Keratinocyte (primary cell): ENCODE measurements around the gene USP34. TPM values are rescaled to one million over a fixed set of nuclear protein-coding genes. Genes with fewer than 3 reads are reported as not detected.

Experiments
- DNase-seq: peaks from one replicate; pipeline ENCODE4 v3.0.0-alpha.2; 2011; ENCODE audit warnings: low read depth, missing footprints, low spot score
- FAIRE-seq: peaks from 2 replicates; lab custom pipeline; 2011; peaks lifted over from hg19 to GRCh38; lab: Jason Lieb, UNC
- H2AFZ ChIP-seq: 2 replicates; pipeline ENCODE4 v1.6.0; 2012; ENCODE audit warnings: low read length, control low read depth, inconsistent platforms; ENCODE audit not compliant: control insufficient read depth
- H3K27ac ChIP-seq: 2 replicates; pipeline ENCODE4 v1.5.1; 2011; ENCODE audit warnings: low read length; ENCODE audit not compliant: control insufficient read depth, insufficient read depth
- H3K27me3 ChIP-seq: 3 replicates; pipeline ENCODE4 v1.6.0; 2011; ENCODE audit warnings: low read length; ENCODE audit not compliant: control insufficient read depth, insufficient read depth; ENCODE audit errors: extremely low read depth
- H3K36me3 ChIP-seq, 2 experiments: 2 replicates in 1 of 2; 3 replicates in 1 of 2; pipeline ENCODE4 v1.5.1; 2011; ENCODE audit warnings: low read length in 2 of 2, mild to moderate bottlenecking in 1 of 2; ENCODE audit not compliant: control insufficient read depth in 2 of 2, insufficient read depth in 2 of 2; ENCODE audit errors: extremely low read depth in 1 of 2
- H3K4me1 ChIP-seq: 3 replicates; pipeline ENCODE4 v1.5.1; 2011; ENCODE audit warnings: low read length; ENCODE audit not compliant: control insufficient read depth, insufficient read depth; ENCODE audit errors: extremely low read depth
- H3K4me2 ChIP-seq: 3 replicates; pipeline ENCODE4 v1.6.0; 2011; ENCODE audit warnings: low read depth, low read length; ENCODE audit not compliant: control insufficient read depth, insufficient read depth; ENCODE audit errors: extremely low read depth
- H3K4me3 ChIP-seq, 3 experiments: fragments of 200-600 bp in 1 of 3; sonication (generic) in 1 of 3; 2 replicates in 2 of 3; 3 replicates in 1 of 3; pipeline ENCODE4 v1.5.1; 2011 to 2016; ENCODE audit warnings: low read length in 3 of 3, mild to moderate bottlenecking in 3 of 3, control low read depth in 2 of 3, inconsistent platforms in 1 of 3, low read depth in 1 of 3, mixed read lengths in 1 of 3, mixed run types in 1 of 3, moderate library complexity in 1 of 3; ENCODE audit not compliant: control insufficient read depth in 2 of 3, insufficient read depth in 2 of 3; ENCODE audit errors: extremely low read depth in 1 of 3
- H3K79me2 ChIP-seq: 2 replicates; pipeline ENCODE4 v1.6.0; 2012; ENCODE audit warnings: low read length; ENCODE audit not compliant: control insufficient read depth, insufficient read depth
- H3K9ac ChIP-seq: 3 replicates; pipeline ENCODE4 v1.6.0; 2011; ENCODE audit warnings: low read length; ENCODE audit not compliant: control insufficient read depth, insufficient read depth; ENCODE audit errors: extremely low read depth
- H3K9me1 ChIP-seq: 3 replicates; pipeline ENCODE4 v1.6.0; 2011; ENCODE audit warnings: low read length; ENCODE audit not compliant: control insufficient read depth, insufficient read depth; ENCODE audit errors: extremely low read depth
- H3K9me3 ChIP-seq: 2 replicates; pipeline ENCODE4 v1.5.1; 2012; ENCODE audit warnings: low read depth, low read length; ENCODE audit not compliant: control insufficient read depth
- H4K20me1 ChIP-seq: 3 replicates; pipeline ENCODE4 v1.6.0; 2011; ENCODE audit warnings: low read length; ENCODE audit not compliant: control insufficient read depth, insufficient read depth; ENCODE audit errors: extremely low read depth
- CTCF ChIP-seq, 3 experiments: IDR thresholded peaks in 1 of 3; conservative IDR thresholded peaks in 1 of 3; optimal IDR thresholded peaks in 1 of 3; 2 replicates in 2 of 3; 3 replicates in 1 of 3; pipeline versions ENCODE3 to v1.5.1; 2011; ENCODE audit warnings: low read length in 3 of 3, mild to moderate bottlenecking in 3 of 3, moderate library complexity in 2 of 3, control low read depth in 1 of 3, inconsistent platforms in 1 of 3; ENCODE audit not compliant: insufficient read depth in 2 of 3; ENCODE audit errors: extremely low read depth in 1 of 3
- EZH2 ChIP-seq: IDR thresholded peaks from one replicate; pipeline ENCODE4 v1.6.1; 2012; ENCODE audit warnings: inconsistent platforms, mild to moderate bottlenecking, low read length, moderate library complexity
- dilution Hi-C: fragments of 300-500 bp; cut with MboI; formaldehyde crosslinking; loops from one replicate; pipeline ENCODE4 v1.7.0; 2020; ENCODE audit warnings: low sequenced_read_pairs; ENCODE audit not compliant: extremely low pct_ligation_motif_present
- polyA plus RNA-seq, 5 experiments: library from polyadenylated mRNA; depleted of rRNA in 3 of 5; stranded (reverse) in 3 of 5; stranded (forward) in 1 of 5; unstranded in 1 of 5; fragments of >200 nt; gene quantifications; 1 replicate in 1 of 5; 2 replicates in 3 of 5; 3 replicates in 1 of 5; pipeline versions ENCODE4 v1.2.1 to v1.2.3, GENCODE V29; 2011 to 2012; ENCODE audit warnings: missing spikeins in 2 of 5, low read depth in 1 of 5, low replicate concordance in 1 of 5

USP34 gene
- polyA plus RNA-seq, 1 donor (not counting 4 experiments of a cell fraction or from before 2014, with no cell fraction given): 54.7 TPM

GRCh38 chr2:61380056-61380881 lies 90.6 kb downstream of the USP34 start:
- Histone ChIP-seq H3K79me2 (no peaks in the 10 kb centered on the region), H3K36me3 (peaks cover 9 to 11% of the 10 kb centered on the region in 2 experiments), H3K9me1 (no peaks in the 10 kb centered on the region), H3K27ac (no peak overlapping the region), H3K9me3 (no peaks in the 10 kb centered on the region), H3K9ac (no peak overlapping the region), H2AFZ (no peak overlapping the region), H3K4me2 (no peak overlapping the region), H3K27me3 (no peaks in the 10 kb centered on the region), H3K4me3 (no peak overlapping the region), H4K20me1 (no peaks in the 10 kb centered on the region), H3K4me1 (no peaks in the 10 kb centered on the region)
- DNase-seq (no peak), FAIRE-seq (peak; percentile 9)
- dilution Hi-C loops: no loop called here
- no peak for TF ChIP-seq CTCF (optimal IDR thresholded peaks at IDR 0.05 in 1 of 3, IDR thresholded peaks at IDR 0.05 in 1 of 3, conservative IDR thresholded peaks at IDR 0.05 in 1 of 3; ENCODE audit: extremely low read depth in 1 of 3, insufficient read depth in 2 of 3, low read length in 3 of 3)
- no peak for TF ChIP-seq EZH2

GRCh38 chr2:61379521-61379920 lies 91.4 kb downstream of the USP34 start:
- DNase-seq: no peak
- Histone ChIP-seq H2AFZ (no peak overlapping the region), H3K9me3 (no peaks in the 10 kb centered on the region), H3K79me2 (no peaks in the 10 kb centered on the region), H3K27me3 (no peaks in the 10 kb centered on the region), H3K27ac (no peak overlapping the region), H3K9ac (no peak overlapping the region), H3K4me1 (no peaks in the 10 kb centered on the region), H3K4me3 (no peak overlapping the region), H3K4me2 (no peak overlapping the region), H4K20me1 (no peaks in the 10 kb centered on the region), H3K36me3 (peaks cover 9 to 11% of the 10 kb centered on the region in 2 experiments), H3K9me1 (no peaks in the 10 kb centered on the region)
- dilution Hi-C loops: no loop called here
- no peak for FAIRE-seq
- no peak for TF ChIP-seq EZH2
- no peak for TF ChIP-seq CTCF (optimal IDR thresholded peaks at IDR 0.05 in 1 of 3, IDR thresholded peaks at IDR 0.05 in 1 of 3, conservative IDR thresholded peaks at IDR 0.05 in 1 of 3; ENCODE audit: extremely low read depth in 1 of 3, insufficient read depth in 2 of 3, low read length in 3 of 3)
